IMR-90 (cell line): ENCODE data around the gene WNT7B. TPM values are rescaled to one million over a fixed set of nuclear protein-coding genes. Genes with fewer than 3 reads are reported as not detected.

Source experiments
- ATAC-seq: fragments of 200-7000 bp; cut with Tn5 transposase; 2 replicates; pipeline ENCODE4 v1.9.1; 2020; ENCODE audit warnings: low read depth, mild to moderate bottlenecking, moderate library complexity
- BruUV-seq: library from RNA; stranded (reverse); fragments of 400-500 nt; replicated peaks from 2 replicates; lab custom pipeline; 2021; lab: Mats Ljungman, UMichigan
- CTCF ChIA-PET: fragments of 300-600 bp; formaldehyde crosslinking; extraction: SDS; loops from one replicate; lab custom pipeline; 2021; ENCODE audit warnings: antibody characterized with exemption; lab: Yijun Ruan, JAX
- POLR2A ChIA-PET: fragments of 300-600 bp; sonication (Branson Sonifier 250); formaldehyde crosslinking; loops from one replicate; lab custom pipeline; 2022; ENCODE audit warnings: antibody characterized with exemption; ENCODE audit not compliant: unreplicated experiment; lab: Charles Lee
- DNase-seq: peaks from one replicate; pipeline ENCODE4 v3.0.0; 2013
- H2AFZ ChIP-seq: replicated peaks from 2 replicates; pipeline ENCODE3; 2013; ENCODE audit warnings: low read length, mild to moderate bottlenecking; ENCODE audit not compliant: poor library complexity
- H2AK5ac ChIP-seq: 2 replicates; pipeline ENCODE4 v1.6.1; 2013; ENCODE audit warnings: low read depth, low read length, inconsistent platforms
- H2AK9ac ChIP-seq: replicated peaks from 2 replicates; pipeline ENCODE3; 2013; ENCODE audit warnings: mild to moderate bottlenecking, low read depth, low read length, moderate library complexity; ENCODE audit not compliant: poor library complexity
- H2BK120ac ChIP-seq: 2 replicates; pipeline ENCODE4 v1.6.1; 2013; ENCODE audit warnings: low read depth, low read length, inconsistent platforms
- H2BK15ac ChIP-seq: 3 replicates; pipeline ENCODE4 v1.6.1; 2013; ENCODE audit warnings: low read depth, low read length, inconsistent platforms
- H2BK20ac ChIP-seq: 2 replicates; pipeline ENCODE4 v1.6.1; 2013; ENCODE audit warnings: low read depth, mild to moderate bottlenecking, inconsistent platforms, low read length, moderate library complexity
- H2BK5ac ChIP-seq: 2 replicates; pipeline ENCODE4 v1.6.1; 2013; ENCODE audit warnings: mild to moderate bottlenecking, low read depth, low read length, inconsistent platforms; ENCODE audit not compliant: poor library complexity, severe bottlenecking
- H3K14ac ChIP-seq: replicated peaks from 2 replicates; pipeline ENCODE4 v1.6.1; 2013; ENCODE audit warnings: low read depth, low read length, inconsistent platforms
- H3K18ac ChIP-seq: 2 replicates; pipeline ENCODE4 v1.6.1; 2013; ENCODE audit warnings: low read depth, low read length, control low read depth
- H3K23ac ChIP-seq: 2 replicates; pipeline ENCODE4 v1.6.1; 2013; ENCODE audit warnings: low read depth, low read length, inconsistent platforms
- H3K27ac ChIP-seq: 2 replicates; pipeline ENCODE4 v1.5.1; 2013; ENCODE audit warnings: mild to moderate bottlenecking, control low read depth, low read length; ENCODE audit not compliant: insufficient read depth
- H3K27me3 ChIP-seq: 2 replicates; pipeline ENCODE4 v1.6.1; 2013; ENCODE audit warnings: low read length; ENCODE audit not compliant: control insufficient read depth, insufficient read depth
- H3K36me3 ChIP-seq: 2 replicates; pipeline ENCODE4 v1.6.1; 2013; ENCODE audit warnings: low read length, mixed read lengths; ENCODE audit not compliant: control insufficient read depth, insufficient read depth
- H3K4ac ChIP-seq: 2 replicates; pipeline ENCODE4 v1.6.1; 2013; ENCODE audit warnings: low read depth, low read length, inconsistent platforms
- H3K4me1 ChIP-seq: 2 replicates; pipeline ENCODE4 v1.6.1; 2013; ENCODE audit warnings: low read length, mixed read lengths; ENCODE audit not compliant: control insufficient read depth, insufficient read depth
- H3K4me2 ChIP-seq: 2 replicates; pipeline ENCODE4 v1.6.1; 2013; ENCODE audit warnings: low read depth, mild to moderate bottlenecking, control low read depth, low read length, moderate library complexity
- H3K4me3 ChIP-seq: 2 replicates; pipeline ENCODE4 v1.5.1; 2013; ENCODE audit warnings: low read depth, mild to moderate bottlenecking, control low read depth, low read length, moderate library complexity; ENCODE audit not compliant: insufficient read depth
- H3K56ac ChIP-seq: 2 replicates; pipeline ENCODE4 v1.6.1; 2013; ENCODE audit warnings: low read length, inconsistent platforms; ENCODE audit not compliant: insufficient read depth; ENCODE audit errors: extremely low read depth
- H3K79me1 ChIP-seq, 2 experiments: 2 replicates each; pipeline ENCODE4 v1.6.1; 2013; ENCODE audit warnings: low read length in 2 of 2, inconsistent platforms in 1 of 2, low read depth in 1 of 2
- H3K9ac ChIP-seq: 2 replicates; pipeline ENCODE4 v1.6.1; 2013; ENCODE audit warnings: low read depth, low read length, control low read depth
- H3K9me1 ChIP-seq: 2 replicates; pipeline ENCODE4 v1.6.1; 2013; ENCODE audit warnings: low read length, inconsistent platforms; ENCODE audit not compliant: insufficient read depth
- H3K9me3 ChIP-seq: 2 replicates; pipeline ENCODE4 v1.6.1; 2013; ENCODE audit warnings: low read length; ENCODE audit not compliant: control insufficient read depth, insufficient read depth
- H4K20me1 ChIP-seq: 2 replicates; pipeline ENCODE4 v1.6.1; 2013; ENCODE audit warnings: low read length, inconsistent platforms; ENCODE audit not compliant: insufficient read depth
- H4K5ac ChIP-seq: 2 replicates; pipeline ENCODE4 v1.6.1; 2013; ENCODE audit warnings: mild to moderate bottlenecking, low read depth, low read length, control low read depth
- H4K8ac ChIP-seq, 2 experiments: 2 replicates each; pipeline ENCODE4 v1.6.1; 2013; ENCODE audit warnings: low read depth in 2 of 2, low read length in 2 of 2, control low read depth in 1 of 2, inconsistent platforms in 1 of 2
- H4K91ac ChIP-seq: 2 replicates; pipeline ENCODE4 v1.6.1; 2013; ENCODE audit warnings: low read depth, low read length, inconsistent platforms; ENCODE audit not compliant: insufficient read depth
- BHLHE40 ChIP-seq: fragments of 150-350 bp; IDR thresholded peaks from 2 replicates; pipeline ENCODE4 v1.6.1; 2016; ENCODE audit warnings: mild to moderate bottlenecking, low read depth, low read length
- CEBPB ChIP-seq: IDR thresholded peaks from 2 replicates; pipeline ENCODE4 v1.6.1; 2012; ENCODE audit warnings: low read depth, low read length, improper control_type of control experiment
- CHD1 ChIP-seq: IDR thresholded peaks from 2 replicates; pipeline ENCODE4 v1.6.1; 2012; ENCODE audit warnings: low read depth, low read length, improper control_type of control experiment
- CTCF ChIP-seq: conservative IDR thresholded peaks from 2 replicates; pipeline ENCODE4 v1.5.1; 2012; ENCODE audit warnings: mild to moderate bottlenecking, low read depth, low read length, improper control_type of control experiment
- FOS ChIP-seq: fragments of 150-350 bp; IDR thresholded peaks from 2 replicates; pipeline ENCODE4 v1.6.1; 2016; ENCODE audit warnings: low read depth, low read length
- MAFK ChIP-seq: IDR thresholded peaks from 2 replicates; pipeline ENCODE4 v1.6.1; 2012; ENCODE audit warnings: low read depth, low read length, improper control_type of control experiment
- MAZ ChIP-seq: IDR thresholded peaks from 2 replicates; pipeline ENCODE4 v1.6.1; 2012; ENCODE audit warnings: low read depth, mild to moderate bottlenecking, low read length, improper control_type of control experiment, moderate library complexity, borderline replicate concordance
- MXI1 ChIP-seq: IDR thresholded peaks from 2 replicates; pipeline ENCODE4 v1.6.1; 2012; ENCODE audit warnings: low read depth, mild to moderate bottlenecking, low read length, moderate library complexity, borderline replicate concordance
- NFE2L2 ChIP-seq: fragments of 150-350 bp; IDR thresholded peaks from 2 replicates; pipeline ENCODE4 v1.6.1; 2016; ENCODE audit warnings: low read depth, mild to moderate bottlenecking, low read length
- POLR2A ChIP-seq: IDR thresholded peaks from 2 replicates; pipeline ENCODE4 v1.6.1; 2012; ENCODE audit warnings: mild to moderate bottlenecking, low read depth, low read length
- RAD21 ChIP-seq: IDR thresholded peaks from 2 replicates; pipeline ENCODE4 v1.6.1; 2012; ENCODE audit warnings: low read length, improper control_type of control experiment
- RCOR1 ChIP-seq: IDR thresholded peaks from 2 replicates; pipeline ENCODE4 v1.6.1; 2012; ENCODE audit warnings: mild to moderate bottlenecking, low read length, improper control_type of control experiment; ENCODE audit not compliant: insufficient replicate concordance
- RFX5 ChIP-seq: IDR thresholded peaks from 2 replicates; pipeline ENCODE4 v1.8.0; 2012; ENCODE audit warnings: low read depth, mild to moderate bottlenecking, low read length, moderate library complexity
- SMC3 ChIP-seq: fragments of 150-350 bp; IDR thresholded peaks from 2 replicates; pipeline ENCODE4 v1.6.1; 2016; ENCODE audit warnings: low read depth, mild to moderate bottlenecking, antibody characterized with exemption, low read length, moderate library complexity
- USF2 ChIP-seq: fragments of 150-350 bp; IDR thresholded peaks from 2 replicates; pipeline ENCODE4 v1.6.1; 2017; ENCODE audit warnings: mild to moderate bottlenecking, antibody characterized with exemption, low read length, low read depth
- WGBS, 2 experiments: methylation state at CpG; one replicate each; pipeline versions ENCODE4 v1.1.5 to v1.1.7; 2013; ENCODE audit warnings: missing lambda C conversion rate in 2 of 2; ENCODE audit not compliant: insufficient read length in 1 of 2; ENCODE audit errors: extremely low coverage in 2 of 2; 5-methylcytosine and 5-hydroxymethylcytosine counted together
- dilution Hi-C: fragments of 300-500 bp; cut with HindIII; formaldehyde crosslinking; loops from one replicate; pipeline ENCODE4 v1.14.3; 2018; ENCODE audit warnings: low sequenced_read_pairs; ENCODE audit not compliant: unreplicated experiment
- in situ Hi-C: fragments of 300-500 bp; cut with MboI; formaldehyde crosslinking; loops from 3 replicates; pipeline ENCODE4 v1.14.3; 2019; ENCODE audit warnings: low sequenced_read_pairs, inconsistent platforms, mixed read lengths
- intact Hi-C: fragments of 100-400 bp; cut with micrococcal nuclease; formaldehyde crosslinking; loops from 2 replicates; pipeline ENCODE4 v1.10.0; 2022
- polyA plus RNA-seq, 3 experiments: library from polyadenylated mRNA; depleted of rRNA; stranded (reverse); fragments of >200 nt; gene quantifications; 2 replicates each; pipeline ENCODE4 v1.2.3, GENCODE V29; 2012; ENCODE audit warnings: low replicate concordance in 1 of 3
- total RNA-seq: library from RNA; depleted of rRNA; stranded (reverse); fragments of >200 nt; gene quantifications from 2 replicates; pipeline ENCODE4 v1.2.3, GENCODE V29; 2012
- TF ChIP-seq, protein P1 (sequence below): fragments of 150-350 bp; IDR thresholded peaks from 2 replicates; pipeline ENCODE4 v1.6.1; 2016; ENCODE audit warnings: low read depth, mild to moderate bottlenecking, low read length, moderate library complexity, borderline replicate concordance

WNT7B gene
- total and polyA plus RNA-seq, 2 of the 4 experiments (the other 2 are of a cell fraction), result under 0.01 to 0.15 TPM

GRCh38 chr22:45910928-45911467, 66.0 kb downstream of the WNT7B start:
- Histone ChIP-seq H3K27ac (no peak overlapping the region), H3K4me1 (peaks cover 6% of the 10 kb centered on the region; the same call in 1 of the 2 replicates), H4K20me1 (no peaks in the 10 kb centered on the region; the same call in 1 of the 2 replicates), H4K8ac (no peak overlapping the region), H4K5ac (no peak overlapping the region), H3K79me1 (no peaks in the 10 kb centered on the region), H3K4ac (no peak overlapping the region), H2BK20ac (no peak overlapping the region), H3K27me3 (peaks cover 41% of the 10 kb centered on the region; the same call in 1 of the 2 replicates), H2BK120ac (no peak overlapping the region), H3K9me1 (no peaks in the 10 kb centered on the region), H3K36me3 (no peaks in the 10 kb centered on the region), H3K14ac (no peak overlapping the region), H3K9ac (no peak overlapping the region), H3K23ac (no peak overlapping the region), H4K91ac (no peak overlapping the region), H3K56ac (no peak overlapping the region), H3K9me3 (peaks cover 8% of the 10 kb centered on the region), H3K4me2 (no peak overlapping the region), H2AK5ac (no peak overlapping the region), H3K18ac (no peak overlapping the region), H2BK15ac (no peak overlapping the region), H2AFZ (no peak overlapping the region), H2AK9ac (no peak overlapping the region), H2BK5ac (no peak overlapping the region), H3K4me3 (no peak overlapping the region)
- ChIA-PET POLR2A (no interaction called here), CTCF (no interaction called here)
- no TSS peak for BruUV-seq
- in situ Hi-C loops, result no loop called here
- dilution Hi-C loops, result no loop called here
- 73% methylated on average over 15 of the region's 17 CpGs; no CpG with 5 or more reads in 1 of the 2 experiments for WGBS, 2 experiments
- intact Hi-C loops, result no loop called here
- no peak for DNase-seq
- no peak for TF ChIP-seq NFE2L2
- TF ChIP-seq BHLHE40, result no peak
- TF ChIP-seq CEBPB, result no peak
- no peak for TF ChIP-seq RAD21
- TF ChIP-seq CTCF, result no peak
- no peak for TF ChIP-seq SMC3
- no peak for TF ChIP-seq RCOR1
- no peak for TF ChIP-seq USF2
- TF ChIP-seq, protein P1, sequence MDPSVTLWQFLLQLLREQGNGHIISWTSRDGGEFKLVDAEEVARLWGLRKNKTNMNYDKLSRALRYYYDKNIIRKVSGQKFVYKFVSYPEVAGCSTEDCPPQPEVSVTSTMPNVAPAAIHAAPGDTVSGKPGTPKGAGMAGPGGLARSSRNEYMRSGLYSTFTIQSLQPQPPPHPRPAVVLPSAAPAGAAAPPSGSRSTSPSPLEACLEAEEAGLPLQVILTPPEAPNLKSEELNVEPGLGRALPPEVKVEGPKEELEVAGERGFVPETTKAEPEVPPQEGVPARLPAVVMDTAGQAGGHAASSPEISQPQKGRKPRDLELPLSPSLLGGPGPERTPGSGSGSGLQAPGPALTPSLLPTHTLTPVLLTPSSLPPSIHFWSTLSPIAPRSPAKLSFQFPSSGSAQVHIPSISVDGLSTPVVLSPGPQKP, result no peak
- no peak for TF ChIP-seq CHD1
- TF ChIP-seq MXI1, result no peak
- TF ChIP-seq FOS, result no peak
- TF ChIP-seq POLR2A, result no peak
- TF ChIP-seq MAZ, result no peak
- no peak for TF ChIP-seq RFX5
- no peak for TF ChIP-seq MAFK
- no peak for ATAC-seq
